Natural killer cell (primary cell): ENCODE data around the gene LRP1B. TPM values are rescaled to one million over a fixed set of nuclear protein-coding genes. Genes with fewer than 3 reads are reported as not detected.
"Not testable (repeated sequence)": the region's sequence is repeated elsewhere in the genome, so short reads cannot be mapped to it uniquely, and the experiment has no call there.

Experiments
- ATAC-seq, 3 donors: fragments of 150-1000 bp in 2 of 3; fragments of 200-7000 bp in 1 of 3; cut with Tn5 transposase; 1 replicate in 1 of 3; 2 replicates in 2 of 3; pipeline ENCODE4 v1.10.0; 2021; ENCODE audit warnings: mild to moderate bottlenecking in 2 of 3, moderate library complexity in 2 of 3
- DNase-seq, 2 donors: peaks; one replicate each; pipeline versions ENCODE4 v3.0.0 to v3.0.0-alpha.2; 2013 to 2021; ENCODE audit warnings: mixed read lengths in 1 of 2
- H3K27ac ChIP-seq: one replicate; pipeline ENCODE4 v1.5.1; 2013; ENCODE audit warnings: mild to moderate bottlenecking, low read length
- H3K27me3 ChIP-seq: one replicate; pipeline ENCODE4 v1.6.1; 2013; ENCODE audit warnings: low read length; ENCODE audit not compliant: control insufficient read depth, insufficient read depth
- H3K36me3 ChIP-seq: one replicate; pipeline ENCODE4 v1.6.1; 2013; ENCODE audit warnings: low read length; ENCODE audit not compliant: control insufficient read depth, insufficient read depth
- H3K4me1 ChIP-seq: one replicate; pipeline ENCODE4 v1.6.1; 2013; ENCODE audit warnings: low read length; ENCODE audit not compliant: control insufficient read depth, insufficient read depth
- H3K4me3 ChIP-seq: one replicate; pipeline ENCODE4 v1.5.1; 2013; ENCODE audit warnings: low read length
- H3K9me3 ChIP-seq: one replicate; pipeline ENCODE4 v1.6.1; 2013; ENCODE audit warnings: low read length; ENCODE audit not compliant: control insufficient read depth, insufficient read depth
- H3K27ac Mint-ChIP-seq, 2 donors: one replicate each; pipeline ENCODE4 v1.8.0; 2022; ENCODE audit warnings: mild to moderate bottlenecking in 2 of 2, mixed read lengths in 2 of 2, moderate library complexity in 1 of 2
- H3K27me3 Mint-ChIP-seq, 2 donors: one replicate each; pipeline ENCODE4 v1.8.0; 2022; ENCODE audit warnings: low read depth in 2 of 2, mixed read lengths in 2 of 2
- H3K36me3 Mint-ChIP-seq: one replicate; pipeline ENCODE4 v1.8.0; 2022; ENCODE audit warnings: mixed read lengths
- H3K4me1 Mint-ChIP-seq, 2 donors: one replicate each; pipeline ENCODE4 v1.8.0; 2022; ENCODE audit warnings: mixed read lengths in 2 of 2
- H3K4me3 Mint-ChIP-seq: one replicate; pipeline ENCODE4 v1.8.0; 2022; ENCODE audit warnings: mild to moderate bottlenecking, moderate library complexity, mixed read lengths
- H3K9me3 Mint-ChIP-seq, 2 donors: one replicate each; pipeline ENCODE4 v1.8.0; 2022; ENCODE audit warnings: mixed read lengths in 2 of 2
- CTCF ChIP-seq: fragments of 200-600 bp; IDR thresholded peaks from one replicate; pipeline ENCODE4 v1.8.0; 2022; ENCODE audit warnings: antibody characterized with exemption
- WGBS: methylation state at CpG from one replicate; pipeline ENCODE4 v1.1.7; 2013; ENCODE audit warnings: missing lambda C conversion rate; ENCODE audit not compliant: insufficient coverage; 5-methylcytosine and 5-hydroxymethylcytosine counted together
- intact Hi-C: fragments of 100-400 bp; cut with micrococcal nuclease; formaldehyde crosslinking; loops from one replicate; pipeline ENCODE4 v1.14.2; 2022
- total RNA-seq, 4 donors: library from RNA; stranded (reverse); fragments of 120-200 nt in 1 of 4; gene quantifications; one replicate each; pipeline versions ENCODE4 v1.2.3 to v1.2.4, GENCODE V29; 2013 to 2022

LRP1B gene
- total RNA-seq, 3 donors from 2014 or later (not counting 1 experiment from before 2014, with no cell fraction given), result 0.05 TPM; not detected in 2

- peaks cover 3 to 9% of the 10 kb centered on the region in 2 donors for H3K9me3 Mint-ChIP-seq
- intact Hi-C loops, result no loop called here
- no peaks in the 10 kb centered on the region for H3K9me3 ChIP-seq
- no peaks in the 10 kb centered on the region for H3K4me1 ChIP-seq
- H3K27ac Mint-ChIP-seq, result no peak overlapping the region
- H3K4me3 ChIP-seq, result no peak overlapping the region
- no peaks in the 10 kb centered on the region for H3K36me3 ChIP-seq
- no peaks in the 10 kb centered on the region for H3K27me3 ChIP-seq
- H3K27ac ChIP-seq, result no peak overlapping the region
- WGBS, result 90% methylated on average over 3 of the region's 6 CpGs
- no peak for ATAC-seq
- no peaks in the 10 kb centered on the region for H3K27me3 Mint-ChIP-seq
- H3K36me3 Mint-ChIP-seq, result no peaks in the 10 kb centered on the region
- no peak overlapping the region for H3K4me3 Mint-ChIP-seq
- DNase-seq, result no peak
- TF ChIP-seq CTCF, result no peak
- no peaks in the 10 kb centered on the region for H3K4me1 Mint-ChIP-seq
Measured at GRCh38 chr2:141828761-141829160, 302.1 kb downstream of the LRP1B start.

GRCh38 chr2:141824790-141825189 lies 306.0 kb downstream of the LRP1B start:
- no peak overlapping the region for H3K27ac ChIP-seq
- H3K4me3 ChIP-seq, result no peak overlapping the region
- Mint-ChIP-seq H3K27me3 (no peaks in the 10 kb centered on the region), H3K36me3 (no peaks in the 10 kb centered on the region), H3K9me3 (peaks cover 5 to 9% of the 10 kb centered on the region in 2 donors), H3K4me1 (no peaks in the 10 kb centered on the region), H3K4me3 (no peak overlapping the region), H3K27ac (no peak overlapping the region)
- no peak for ATAC-seq
- H3K27me3 ChIP-seq, result no peaks in the 10 kb centered on the region
- intact Hi-C loops, result no loop called here
- no peaks in the 10 kb centered on the region for H3K36me3 ChIP-seq
- 81% methylated on average over 6 of the region's 6 CpGs for WGBS
- H3K4me1 ChIP-seq, result no peaks in the 10 kb centered on the region
- TF ChIP-seq CTCF, result no peak
- H3K9me3 ChIP-seq, result no peaks in the 10 kb centered on the region
- no peak for DNase-seq

- no peak overlapping the region for H3K4me3 ChIP-seq
- Mint-ChIP-seq H3K36me3 (no peaks in the 10 kb centered on the region), H3K27ac (no peak overlapping the region), H3K4me1 (no peaks in the 10 kb centered on the region), H3K27me3 (no peaks in the 10 kb centered on the region), H3K9me3 (peaks cover 9 to 12% of the 10 kb centered on the region in 2 donors), H3K4me3 (no peak overlapping the region)
- H3K9me3 ChIP-seq, result no peaks in the 10 kb centered on the region
- H3K27me3 ChIP-seq, result no peaks in the 10 kb centered on the region
- intact Hi-C loops, result no loop called here
- no peak overlapping the region for H3K27ac ChIP-seq
- TF ChIP-seq CTCF, result no peak
- H3K36me3 ChIP-seq, result no peaks in the 10 kb centered on the region
- DNase-seq (no peak), ATAC-seq (no peak)
- WGBS, result 91% methylated on average over 3 of the region's 3 CpGs
- no peaks in the 10 kb centered on the region for H3K4me1 ChIP-seq
Measured at GRCh38 chr2:141820893-141821292, 309.9 kb downstream of the LRP1B start.

GRCh38 chr2:141815320-141815719 lies 315.5 kb downstream of the LRP1B start:
- DNase-seq, H3K27me3 Mint-ChIP-seq: not testable (repeated sequence)
- 69% methylated on average over 3 of the region's 3 CpGs for WGBS

More at GRCh38 chr2:141815320-141815719, 315.5 kb downstream of the LRP1B start:
- H3K27me3 ChIP-seq, H3K4me1 Mint-ChIP-seq, H3K9me3 ChIP-seq, H3K4me3 ChIP-seq, H3K4me1 ChIP-seq, H3K27ac ChIP-seq, H3K4me3 Mint-ChIP-seq, H3K36me3 ChIP-seq, ATAC-seq, intact Hi-C loops, H3K27ac Mint-ChIP-seq: not testable (repeated sequence)
- peaks cover 20 to 25% of the 10 kb centered on the region in 2 donors for H3K9me3 Mint-ChIP-seq
- H3K36me3 Mint-ChIP-seq, result peaks cover 18% of the 10 kb centered on the region
